ENCODE results near the gene KLHL8.

DNA sequence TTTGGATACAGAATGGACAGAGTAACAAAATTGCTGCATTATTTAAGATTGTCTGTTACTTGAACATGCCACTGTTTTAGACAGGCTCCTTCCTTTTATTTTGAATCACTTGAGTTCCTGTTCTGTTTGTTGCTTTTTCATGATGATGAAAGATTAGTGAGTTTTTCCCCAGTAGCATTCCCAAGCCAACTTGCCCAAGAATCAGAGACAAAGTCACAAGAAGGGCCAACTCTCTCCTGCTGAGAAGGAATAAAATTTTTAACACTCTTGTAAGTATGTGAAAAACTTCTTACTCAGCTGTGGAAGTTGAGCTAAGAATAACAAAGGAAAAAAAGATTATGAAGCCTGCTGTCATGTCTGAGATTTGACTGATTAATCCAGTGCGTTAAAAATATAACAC is 104.2 kb downstream of the KLHL8 start:
- TF ChIP-seq, protein P1, sequence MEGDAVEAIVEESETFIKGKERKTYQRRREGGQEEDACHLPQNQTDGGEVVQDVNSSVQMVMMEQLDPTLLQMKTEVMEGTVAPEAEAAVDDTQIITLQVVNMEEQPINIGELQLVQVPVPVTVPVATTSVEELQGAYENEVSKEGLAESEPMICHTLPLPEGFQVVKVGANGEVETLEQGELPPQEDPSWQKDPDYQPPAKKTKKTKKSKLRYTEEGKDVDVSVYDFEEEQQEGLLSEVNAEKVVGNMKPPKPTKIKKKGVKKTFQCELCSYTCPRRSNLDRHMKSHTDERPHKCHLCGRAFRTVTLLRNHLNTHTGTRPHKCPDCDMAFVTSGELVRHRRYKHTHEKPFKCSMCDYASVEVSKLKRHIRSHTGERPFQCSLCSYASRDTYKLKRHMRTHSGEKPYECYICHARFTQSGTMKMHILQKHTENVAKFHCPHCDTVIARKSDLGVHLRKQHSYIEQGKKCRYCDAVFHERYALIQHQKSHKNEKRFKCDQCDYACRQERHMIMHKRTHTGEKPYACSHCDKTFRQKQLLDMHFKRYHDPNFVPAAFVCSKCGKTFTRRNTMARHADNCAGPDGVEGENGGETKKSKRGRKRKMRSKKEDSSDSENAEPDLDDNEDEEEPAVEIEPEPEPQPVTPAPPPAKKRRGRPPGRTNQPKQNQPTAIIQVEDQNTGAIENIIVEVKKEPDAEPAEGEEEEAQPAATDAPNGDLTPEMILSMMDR (IDR thresholded peaks at IDR 0.05; ENCODE audit: extremely low read depth in 1 of 2, insufficient read depth in 1 of 2, low read depth in 1 of 2, low read length in 2 of 2), result no peak
- TF ChIP-seq, protein P2, sequence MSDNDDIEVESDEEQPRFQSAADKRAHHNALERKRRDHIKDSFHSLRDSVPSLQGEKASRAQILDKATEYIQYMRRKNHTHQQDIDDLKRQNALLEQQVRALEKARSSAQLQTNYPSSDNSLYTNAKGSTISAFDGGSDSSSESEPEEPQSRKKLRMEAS (IDR thresholded peaks at IDR 0.05; ENCODE audit: insufficient read depth, insufficient read length), result no peak
- TF ChIP-seq POLR2AphosphoS5 (IDR thresholded peaks at IDR 0.05; ENCODE audit: insufficient read depth, low read depth, low read length) (no peak), POLR2A (IDR thresholded peaks at IDR 0.05; ENCODE audit: low read depth, low read length) (no peak), EZH2 (IDR thresholded peaks at IDR 0.05; ENCODE audit: borderline replicate concordance, low read depth, low read length, severe bottlenecking) (no peak), MYC (IDR thresholded peaks at IDR 0.05; ENCODE audit: low read depth, low read length) (no peak), FOS (IDR thresholded peaks at IDR 0.05; ENCODE audit: borderline replicate concordance, insufficient read depth, low read length) (no peak)
